HEK293 (cell line): ENCODE measurements around the gene SLC28A1.

ENCODE experiments used
- GFI1B ChIP-seq: fragments of 450-650 bp; formaldehyde crosslinking; IDR thresholded peaks from 2 replicates; pipeline ENCODE4 v1.5.1; 2016; ENCODE audit warnings: missing biosample characterization, missing genetic modification characterization
- GLIS1 ChIP-seq: fragments of 450-650 bp; formaldehyde crosslinking; IDR thresholded peaks from 2 replicates; pipeline ENCODE4 v1.5.1; 2016; ENCODE audit warnings: missing biosample characterization, missing genetic modification characterization
- HOXC10 ChIP-seq: sonication (generic); formaldehyde crosslinking; IDR thresholded peaks from 2 replicates; pipeline ENCODE4 v1.8.1; 2023; ENCODE audit warnings: mild to moderate bottlenecking, missing genetic modification reagents
- INSM2 ChIP-seq: fragments of 450-650 bp; formaldehyde crosslinking; IDR thresholded peaks from 2 replicates; pipeline ENCODE4 v1.5.1; 2016; ENCODE audit warnings: missing biosample characterization, missing genetic modification characterization
- KLF16 ChIP-seq: fragments of 450-650 bp; formaldehyde crosslinking; IDR thresholded peaks from 2 replicates; pipeline ENCODE4 v1.5.1; 2017; ENCODE audit warnings: missing biosample characterization, missing genetic modification characterization
- PATZ1 ChIP-seq: fragments of 450-650 bp; formaldehyde crosslinking; IDR thresholded peaks from 2 replicates; pipeline ENCODE4 v1.5.1; 2016; ENCODE audit warnings: missing biosample characterization, missing genetic modification characterization
- RBAK ChIP-seq: fragments of 450-650 bp; formaldehyde crosslinking; IDR thresholded peaks from 2 replicates; pipeline ENCODE4 v1.5.1; 2016; ENCODE audit warnings: missing biosample characterization, missing genetic modification characterization
- REPIN1 ChIP-seq: fragments of 450-650 bp; formaldehyde crosslinking; IDR thresholded peaks from 2 replicates; pipeline ENCODE4 v1.5.1; 2017; ENCODE audit warnings: missing biosample characterization, missing genetic modification characterization, low read depth
- SP2 ChIP-seq: fragments of 450-650 bp; formaldehyde crosslinking; IDR thresholded peaks from 2 replicates; pipeline ENCODE4 v1.5.1; 2016; ENCODE audit warnings: missing biosample characterization, missing genetic modification characterization
- SP7 ChIP-seq: fragments of 450-650 bp; formaldehyde crosslinking; IDR thresholded peaks from 2 replicates; pipeline ENCODE4 v1.5.1; 2016; ENCODE audit warnings: missing biosample characterization, missing genetic modification characterization
- YY1 ChIP-seq: fragments of 450-650 bp; formaldehyde crosslinking; IDR thresholded peaks from 2 replicates; pipeline ENCODE4 v1.5.1; 2018; ENCODE audit warnings: missing biosample characterization, missing genetic modification characterization
- ZBTB10 ChIP-seq: fragments of 450-650 bp; formaldehyde crosslinking; IDR thresholded peaks from 2 replicates; pipeline ENCODE4 v1.5.1; 2016; ENCODE audit warnings: missing biosample characterization, missing genetic modification characterization
- ZBTB26 ChIP-seq: fragments of 450-650 bp; formaldehyde crosslinking; optimal IDR thresholded peaks from 2 replicates; pipeline ENCODE3; 2016; ENCODE audit warnings: missing biosample characterization, mild to moderate bottlenecking, missing genetic modification characterization
- ZBTB44 ChIP-seq: fragments of 450-650 bp; IDR thresholded peaks from 2 replicates; pipeline ENCODE4 v1.5.1; 2018; ENCODE audit warnings: missing biosample characterization, mild to moderate bottlenecking, missing genetic modification characterization
- ZFP41 ChIP-seq: fragments of 450-650 bp; formaldehyde crosslinking; IDR thresholded peaks from 2 replicates; pipeline ENCODE4 v1.5.1; 2016; ENCODE audit warnings: missing biosample characterization, missing genetic modification characterization, borderline replicate concordance
- ZNF174 ChIP-seq: fragments of 450-650 bp; formaldehyde crosslinking; IDR thresholded peaks from 2 replicates; pipeline ENCODE4 v1.5.0; 2017; ENCODE audit warnings: missing biosample characterization, mild to moderate bottlenecking, missing genetic modification characterization
- ZNF18 ChIP-seq: fragments of 450-650 bp; formaldehyde crosslinking; IDR thresholded peaks from 2 replicates; pipeline ENCODE4 v1.5.1; 2016; ENCODE audit warnings: missing biosample characterization, missing genetic modification characterization
- ZNF202 ChIP-seq: fragments of 450-650 bp; formaldehyde crosslinking; IDR thresholded peaks from 2 replicates; pipeline ENCODE4 v1.5.1; 2016; ENCODE audit warnings: missing biosample characterization, missing genetic modification characterization, borderline replicate concordance
- ZNF292 ChIP-seq: fragments of 450-650 bp; formaldehyde crosslinking; IDR thresholded peaks from 2 replicates; pipeline ENCODE4 v1.5.1; 2016; ENCODE audit warnings: low read depth, missing biosample characterization, missing genetic modification characterization, borderline replicate concordance
- ZNF324 ChIP-seq: fragments of 450-650 bp; formaldehyde crosslinking; IDR thresholded peaks from 2 replicates; pipeline ENCODE4 v1.5.1; 2016; ENCODE audit warnings: missing biosample characterization, missing genetic modification characterization
- ZNF433 ChIP-seq: fragments of 450-650 bp; formaldehyde crosslinking; IDR thresholded peaks from 2 replicates; pipeline ENCODE4 v1.5.1; 2016; ENCODE audit warnings: missing biosample characterization, missing genetic modification characterization, low read depth
- ZNF521 ChIP-seq: fragments of 450-650 bp; formaldehyde crosslinking; IDR thresholded peaks from 2 replicates; pipeline ENCODE4 v1.5.1; 2017; ENCODE audit warnings: missing biosample characterization, mild to moderate bottlenecking, missing genetic modification characterization
- ZNF600 ChIP-seq: fragments of 450-650 bp; formaldehyde crosslinking; IDR thresholded peaks from 2 replicates; pipeline ENCODE4 v1.5.1; 2016; ENCODE audit warnings: missing biosample characterization, missing genetic modification characterization
- ZNF610 ChIP-seq: fragments of 450-650 bp; formaldehyde crosslinking; IDR thresholded peaks from 2 replicates; pipeline ENCODE4 v1.5.1; 2016; ENCODE audit warnings: missing biosample characterization, missing genetic modification characterization, borderline replicate concordance
- ZNF76 ChIP-seq: fragments of 450-650 bp; formaldehyde crosslinking; IDR thresholded peaks from 2 replicates; pipeline ENCODE4; 2016; ENCODE audit warnings: low read depth, missing biosample characterization, missing genetic modification characterization, borderline replicate concordance
- ZNF768 ChIP-seq: fragments of 450-650 bp; formaldehyde crosslinking; IDR thresholded peaks from 2 replicates; pipeline ENCODE4 v1.5.1; 2018; ENCODE audit warnings: missing biosample characterization, mild to moderate bottlenecking, missing genetic modification characterization
- ZSCAN30 ChIP-seq: fragments of 450-650 bp; IDR thresholded peaks from 2 replicates; pipeline ENCODE4 v1.5.1; 2018; ENCODE audit warnings: missing biosample characterization, mild to moderate bottlenecking, missing genetic modification characterization, moderate library complexity

Gene SLC28A1

GRCh38 chr15:84981054-84981710 is 96.7 kb downstream of the SLC28A1 start (continued):
- TF ChIP-seq PATZ1 (tag by site-specific recombination), result peak; percentile 99
- peak; percentile 96 for TF ChIP-seq KLF16 (tag by site-specific recombination)
- TF ChIP-seq ZBTB26 (tag by site-specific recombination), result peak; percentile 99
- TF ChIP-seq HOXC10 (CRISPR knock-in tag), result 0 out of 2 replicates have a peak, but pooled peaks have one; percentile 76
- TF ChIP-seq ZNF76 (tag by site-specific recombination), result peak; percentile 90
- TF ChIP-seq ZNF202 (tag by site-specific recombination), result no peak
- TF ChIP-seq RBAK (tag by site-specific recombination), result no peak
- TF ChIP-seq SP7 (tag by site-specific recombination), result peak; percentile 89
- peak; percentile 87 for TF ChIP-seq INSM2 (tag by site-specific recombination)
- TF ChIP-seq ZNF292 (tag by site-specific recombination), result no peak
- TF ChIP-seq ZNF433, result no peak
- peak; percentile 72 for TF ChIP-seq ZBTB44 (tag by site-specific recombination)
- peak; percentile 99 for TF ChIP-seq GLIS1 (tag by site-specific recombination)
- TF ChIP-seq YY1 (tag by site-specific recombination), result peak; percentile 70
- TF ChIP-seq SP2 (tag by site-specific recombination), result peak; percentile 61
- TF ChIP-seq REPIN1 (tag by site-specific recombination), result no peak
- TF ChIP-seq ZNF324 (tag by site-specific recombination), result peak; percentile 90
- 0 out of 2 replicates have a peak, but pooled peaks have one; percentile 48 for TF ChIP-seq ZNF18 (tag by site-specific recombination)
- 0 out of 2 replicates have a peak, but pooled peaks have one; percentile 19 for TF ChIP-seq GFI1B (tag by site-specific recombination)
- peak; percentile 97 for TF ChIP-seq ZBTB10 (tag by site-specific recombination)
- TF ChIP-seq ZNF521 (tag by site-specific recombination), result no peak
- no peak for TF ChIP-seq ZFP41 (tag by site-specific recombination)
- TF ChIP-seq ZSCAN30 (tag by site-specific recombination), result peak; percentile 97; the same call in 1 of the 2 replicates
- TF ChIP-seq ZNF610, result peak; percentile 79
- peak; percentile 98; the same call in 1 of the 2 replicates for TF ChIP-seq ZNF768 (tag by site-specific recombination)
- peak; percentile 92 for TF ChIP-seq ZNF600 (tag by site-specific recombination)
- TF ChIP-seq ZNF174 (tag by site-specific recombination), result 0 out of 2 replicates have a peak, but pooled peaks have one; percentile 21
